Measurements from ENCODE around the gene EML4. TPM values are rescaled to one million over a fixed set of nuclear protein-coding genes. Genes with fewer than 3 reads are reported as not detected.

The EML4 gene
- total and polyA plus RNA-seq, 4 donors = 22.6 to 85.8 (median 54.4) TPM

DNA sequence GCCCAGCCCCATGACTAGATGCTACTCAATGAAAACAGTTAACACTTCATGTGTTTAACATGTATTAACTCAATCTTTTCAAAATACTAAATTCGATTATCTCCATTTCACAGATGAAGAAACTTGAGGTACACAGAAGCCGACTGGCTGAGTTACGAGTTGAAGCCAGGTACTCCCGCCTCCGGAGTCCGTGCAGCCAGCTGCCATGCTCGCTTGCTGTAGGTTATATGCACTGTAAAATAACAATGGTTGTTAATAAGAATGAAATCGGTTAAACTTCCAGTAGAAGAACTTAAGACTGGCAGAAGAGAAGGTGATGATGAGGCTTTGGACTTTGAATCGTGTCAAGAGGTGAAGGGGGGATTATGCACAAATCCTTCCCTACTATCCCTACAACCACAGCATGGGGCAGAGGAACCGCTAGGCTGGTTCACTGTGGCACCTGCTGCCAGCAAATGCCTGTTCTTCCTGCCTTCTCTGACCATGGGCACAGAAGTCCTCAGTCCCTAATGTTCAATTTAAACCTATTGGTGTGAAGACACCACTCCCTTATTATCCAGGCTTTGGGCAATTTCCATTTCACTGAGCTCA is 166.5 kb downstream of the EML4 start:
- Histone ChIP-seq H3K27me3 (ENCODE audit: control insufficient read depth in 3 of 3, insufficient read depth in 3 of 3, low read length in 2 of 3) (no peaks in the 10 kb centered on the region), H3K4me3 (no peak overlapping the region), H3K27ac (ENCODE audit: low read depth in 1 of 2, low read length in 1 of 2) (no peak overlapping the region), H3K4me1 (ENCODE audit: control insufficient read depth in 5 of 5, insufficient read depth in 5 of 5, low read length in 5 of 5) (peaks cover 0 to 4% (median 0%) of the 10 kb centered on the region in 5 donors), H3K36me3 (ENCODE audit: control insufficient read depth in 4 of 4, insufficient read depth in 4 of 4, low read length in 4 of 4) (peaks cover 11 to 44% (median 22%) of the 10 kb centered on the region in 4 donors), H3K9me3 (ENCODE audit: control insufficient read depth in 4 of 4, insufficient read depth in 3 of 4, low read length in 3 of 4) (no peaks in the 10 kb centered on the region), H3K9ac (ENCODE audit: insufficient read depth in 1 of 2, low read length in 2 of 2) (no peak overlapping the region)
- 97 to 98% methylated on average over 10 of the region's 10 CpGs for WGBS, 2 donors
- no peak for ATAC-seq (ENCODE audit: insufficient read depth, low FRiP score)
- DNase-seq = no peak
- TF ChIP-seq, protein P1, sequence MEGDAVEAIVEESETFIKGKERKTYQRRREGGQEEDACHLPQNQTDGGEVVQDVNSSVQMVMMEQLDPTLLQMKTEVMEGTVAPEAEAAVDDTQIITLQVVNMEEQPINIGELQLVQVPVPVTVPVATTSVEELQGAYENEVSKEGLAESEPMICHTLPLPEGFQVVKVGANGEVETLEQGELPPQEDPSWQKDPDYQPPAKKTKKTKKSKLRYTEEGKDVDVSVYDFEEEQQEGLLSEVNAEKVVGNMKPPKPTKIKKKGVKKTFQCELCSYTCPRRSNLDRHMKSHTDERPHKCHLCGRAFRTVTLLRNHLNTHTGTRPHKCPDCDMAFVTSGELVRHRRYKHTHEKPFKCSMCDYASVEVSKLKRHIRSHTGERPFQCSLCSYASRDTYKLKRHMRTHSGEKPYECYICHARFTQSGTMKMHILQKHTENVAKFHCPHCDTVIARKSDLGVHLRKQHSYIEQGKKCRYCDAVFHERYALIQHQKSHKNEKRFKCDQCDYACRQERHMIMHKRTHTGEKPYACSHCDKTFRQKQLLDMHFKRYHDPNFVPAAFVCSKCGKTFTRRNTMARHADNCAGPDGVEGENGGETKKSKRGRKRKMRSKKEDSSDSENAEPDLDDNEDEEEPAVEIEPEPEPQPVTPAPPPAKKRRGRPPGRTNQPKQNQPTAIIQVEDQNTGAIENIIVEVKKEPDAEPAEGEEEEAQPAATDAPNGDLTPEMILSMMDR (IDR thresholded peaks at IDR 0.05; ENCODE audit: control extremely low read depth, extremely low read depth) = no peak

DNA sequence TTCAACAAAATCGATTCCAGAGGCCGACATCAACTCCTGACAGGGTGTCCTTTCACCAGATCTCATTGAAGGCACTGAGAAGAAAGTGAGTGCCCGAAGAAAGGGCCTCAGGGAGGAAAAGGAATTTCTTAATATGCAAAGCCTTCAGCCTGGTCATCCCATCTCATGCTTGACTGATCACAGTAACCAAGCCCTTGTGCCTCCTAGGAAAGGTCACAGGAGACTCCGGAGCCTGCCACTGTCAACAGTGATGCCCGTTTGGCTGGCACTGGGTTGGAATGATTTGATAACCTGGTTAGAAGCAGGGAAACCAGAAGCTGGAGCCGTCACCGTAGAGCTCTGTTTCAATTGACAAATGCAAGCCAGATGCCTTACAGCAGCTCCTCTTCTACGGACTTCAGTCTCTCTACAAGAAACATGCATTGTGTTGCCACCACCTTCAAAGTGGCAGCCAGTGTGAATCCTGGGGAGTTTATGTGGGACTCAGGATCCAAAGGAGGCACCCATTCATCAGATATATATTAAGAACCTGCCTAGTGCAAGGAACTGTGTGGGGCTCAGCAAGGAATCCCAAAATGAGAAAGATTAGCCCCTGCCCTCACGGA is 167.3 kb downstream of the EML4 start:
- ATAC-seq (ENCODE audit: insufficient read depth, low FRiP score) = no peak
- Histone ChIP-seq H3K4me1 (ENCODE audit: control insufficient read depth in 5 of 5, insufficient read depth in 5 of 5, low read length in 5 of 5) (peaks cover 0 to 4% (median 0%) of the 10 kb centered on the region in 5 donors), H3K27ac (ENCODE audit: low read depth in 1 of 2, low read length in 1 of 2) (no peak overlapping the region), H3K27me3 (ENCODE audit: control insufficient read depth in 3 of 3, insufficient read depth in 3 of 3, low read length in 2 of 3) (no peaks in the 10 kb centered on the region), H3K9me3 (ENCODE audit: control insufficient read depth in 4 of 4, insufficient read depth in 3 of 4, low read length in 3 of 4) (no peaks in the 10 kb centered on the region), H3K9ac (ENCODE audit: insufficient read depth in 1 of 2, low read length in 2 of 2) (no peak overlapping the region), H3K4me3 (no peak overlapping the region), H3K36me3 (ENCODE audit: control insufficient read depth in 4 of 4, insufficient read depth in 4 of 4, low read length in 4 of 4) (peaks cover 11 to 40% (median 23%) of the 10 kb centered on the region in 4 donors)
- WGBS, 2 donors = 96 to 97% methylated on average over 9 of the region's 9 CpGs
- TF ChIP-seq, protein P1 (IDR thresholded peaks at IDR 0.05; ENCODE audit: control extremely low read depth, extremely low read depth) = no peak
- no peak for DNase-seq

DNA sequence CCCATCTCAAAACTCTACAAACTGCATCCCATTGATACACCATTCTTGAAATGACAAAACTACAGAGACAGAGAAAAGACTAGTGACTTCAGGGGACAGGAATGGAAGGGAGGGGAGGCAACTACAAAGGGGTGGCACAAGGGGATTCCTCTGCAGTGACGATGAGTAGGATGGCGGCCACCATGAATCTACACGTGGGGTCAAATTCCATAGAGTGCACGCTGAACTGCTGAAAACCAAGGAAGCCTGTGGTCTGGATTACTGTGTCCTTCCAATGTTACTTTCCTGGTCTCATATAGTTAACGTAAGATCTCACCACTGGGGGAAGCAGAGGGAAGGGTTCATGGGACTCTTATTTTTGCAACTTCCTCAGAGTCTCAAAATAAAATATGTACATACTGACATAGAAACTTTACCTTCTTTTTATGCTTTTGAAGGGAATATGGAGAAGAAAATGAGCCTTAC is 168.2 kb downstream of the EML4 start:
- no peak overlapping the region for H3K9ac ChIP-seq (ENCODE audit: insufficient read depth in 1 of 2, low read length in 2 of 2)
- H3K4me1 ChIP-seq (ENCODE audit: control insufficient read depth in 5 of 5, insufficient read depth in 5 of 5, low read length in 5 of 5) = peaks cover 0 to 7% (median 0%) of the 10 kb centered on the region in 5 donors
- no peak overlapping the region for H3K27ac ChIP-seq (ENCODE audit: low read depth in 1 of 2, low read length in 1 of 2)
- WGBS, 2 donors = 89 to 96% methylated on average over 5 of the region's 5 CpGs
- no peak overlapping the region for H3K4me3 ChIP-seq
- ATAC-seq (ENCODE audit: insufficient read depth, low FRiP score) = no peak
- DNase-seq = no peak
- H3K27me3 ChIP-seq (ENCODE audit: control insufficient read depth in 3 of 3, insufficient read depth in 3 of 3, low read length in 2 of 3) = no peaks in the 10 kb centered on the region
- no peaks in the 10 kb centered on the region for H3K9me3 ChIP-seq (ENCODE audit: control insufficient read depth in 4 of 4, insufficient read depth in 3 of 4, low read length in 3 of 4)
- H3K36me3 ChIP-seq (ENCODE audit: control insufficient read depth in 4 of 4, insufficient read depth in 4 of 4, low read length in 4 of 4) = peaks cover 8 to 31% (median 21%) of the 10 kb centered on the region in 4 donors
- TF ChIP-seq, protein P1 (IDR thresholded peaks at IDR 0.05; ENCODE audit: control extremely low read depth, extremely low read depth) = no peak
